Uterus (tissue), 4 donors: Measurements from ENCODE around the gene ID1. TPM values are rescaled to one million over a fixed set of nuclear protein-coding genes. Genes with fewer than 3 reads are reported as not detected.

Experiments used
- DNase-seq, 2 donors: peaks; one replicate each; pipeline ENCODE4 v3.0.0-alpha.2; 2019 to 2020
- H3K27ac ChIP-seq, 2 donors: fragments of 200-600 bp; sonication (generic); 1 replicate in 1 of 2; 2 replicates in 1 of 2; pipeline ENCODE4 v1.5.1; 2016 to 2018
- H3K27me3 ChIP-seq, 2 donors: fragments of 200-600 bp; sonication (generic); one replicate each; pipeline ENCODE4 v1.5.1; 2018 to 2019; ENCODE audit warnings: control low read depth in 1 of 2
- H3K36me3 ChIP-seq, 2 donors: fragments of 200-600 bp; sonication (generic); one replicate each; pipeline ENCODE4 v1.5.1; 2019; ENCODE audit warnings: control low read depth in 1 of 2
- H3K4me1 ChIP-seq, 2 donors: fragments of 200-600 bp; sonication (generic); one replicate each; pipeline ENCODE4 v1.5.1; 2018 to 2019; ENCODE audit warnings: control low read depth in 1 of 2
- H3K4me3 ChIP-seq, 2 donors: fragments of 200-600 bp; sonication (generic); 1 replicate in 1 of 2; 2 replicates in 1 of 2; pipeline ENCODE4 v1.5.1; 2018 to 2019; ENCODE audit warnings: mild to moderate bottlenecking in 1 of 2
- H3K9me3 ChIP-seq, 2 donors: fragments of 200-600 bp; sonication (generic); one replicate each; pipeline ENCODE4 v1.5.1; 2019; ENCODE audit warnings: control low read depth in 1 of 2
- CTCF ChIP-seq, 4 experiments: fragments of 200-600 bp in 2 of 4; fragments of 450-650 bp in 2 of 4; sonication (generic) in 2 of 4; IDR thresholded peaks; one replicate each; pipeline ENCODE4 v1.5.1; 2016 to 2019; ENCODE audit warnings: antibody characterized with exemption in 4 of 4, mild to moderate bottlenecking in 2 of 4, moderate library complexity in 1 of 4
- POLR2A ChIP-seq, 2 donors: fragments of 450-650 bp; IDR thresholded peaks; one replicate each; pipeline ENCODE4 v1.6.1; 2016; ENCODE audit warnings: antibody characterized with exemption in 2 of 2, mild to moderate bottlenecking in 1 of 2, moderate library complexity in 1 of 2
- intact Hi-C: fragments of 100-400 bp; cut with DNase I; formaldehyde crosslinking; loops from one replicate; pipeline ENCODE4 v1.15.1; 2023; ENCODE audit warnings: low total_unique reads
- total RNA-seq, 4 donors: library from RNA; depleted of rRNA in 3 of 4; stranded (reverse); fragments of >200 nt in 3 of 4; gene quantifications; one replicate each; pipeline versions ENCODE4 v1.1.0 to v1.2.4, GENCODE V29; 2014 to 2023
- donor health status: DM: yes; HTN: yes; CAD: no.

Gene ID1
- total RNA-seq, 4 donors from 2014 or later, result 364 to 646 (median 505) TPM

GRCh38 chr20:31567380-31567720 lies 37.7 kb upstream of the ID1 start:
- DNase-seq, result no peak
- Histone ChIP-seq H3K27ac (no peak overlapping the region), H3K27me3 (no peaks in the 10 kb centered on the region), H3K4me1 (peaks cover 0 to 2% of the 10 kb centered on the region in 2 donors), H3K9me3 (no peaks in the 10 kb centered on the region), H3K4me3 (no peak overlapping the region), H3K36me3 (no peaks in the 10 kb centered on the region)
- intact Hi-C loops, result loop anchor here (5.0 kb wide), 1 partner anchor 45 kb away; no protein-coding TSS in a partner anchor
- TF ChIP-seq POLR2A (IDR thresholded peaks at IDR 0.05), result no peak
- no peak for TF ChIP-seq CTCF (IDR thresholded peaks at IDR 0.05)

GRCh38 chr20:31568041-31568731 lies 36.9 kb upstream of the ID1 start:
- DNase-seq, result no peak
- TF ChIP-seq CTCF (IDR thresholded peaks at IDR 0.05) (no peak), POLR2A (IDR thresholded peaks at IDR 0.05) (no peak)
- H3K4me3 ChIP-seq, result no peak overlapping the region
- H3K27me3 ChIP-seq, result no peaks in the 10 kb centered on the region
- no peaks in the 10 kb centered on the region for H3K9me3 ChIP-seq
- peaks cover 0 to 3% of the 10 kb centered on the region in 2 donors for H3K4me1 ChIP-seq
- H3K36me3 ChIP-seq, result no peaks in the 10 kb centered on the region
- H3K27ac ChIP-seq, result no peak overlapping the region
- intact Hi-C loops, result loop anchor here (5.0 kb wide), 1 partner anchor 44 kb away; no protein-coding TSS in a partner anchor

- no peak for DNase-seq
- H3K27me3 ChIP-seq, result no peaks in the 10 kb centered on the region
- H3K27ac ChIP-seq, result peak overlapping the region; percentile 18 to 68
- TF ChIP-seq CTCF (IDR thresholded peaks at IDR 0.05) (no peak), POLR2A (IDR thresholded peaks at IDR 0.05) (no peak)
- intact Hi-C loops, result loop anchor here (5.0 kb wide), 1 partner anchor 44 kb away; no protein-coding TSS in a partner anchor
- no peaks in the 10 kb centered on the region for H3K36me3 ChIP-seq
- H3K4me1 ChIP-seq, result peaks cover 0 to 3% of the 10 kb centered on the region in 2 donors
- no peak overlapping the region for H3K4me3 ChIP-seq
- H3K9me3 ChIP-seq, result no peaks in the 10 kb centered on the region
These were observed 36.3 kb upstream of the ID1 start for GRCh38 chr20:31568773-31569162.

GRCh38 chr20:31569163-31570020 lies 35.7 kb upstream of the ID1 start:
- H3K4me1 ChIP-seq, result peaks cover 0 to 3% of the 10 kb centered on the region in 2 donors

More at GRCh38 chr20:31569163-31570020, 35.7 kb upstream of the ID1 start:
- Histone ChIP-seq H3K9me3 (no peaks in the 10 kb centered on the region), H3K36me3 (no peaks in the 10 kb centered on the region), H3K27ac (peak overlapping the region; percentile 47 to 68), H3K4me3 (no peak overlapping the region), H3K27me3 (no peaks in the 10 kb centered on the region)
- TF ChIP-seq CTCF (IDR thresholded peaks at IDR 0.05) (peak; percentile 73 to 78 (median 76)), POLR2A (IDR thresholded peaks at IDR 0.05) (no peak)
- peak; percentile 59 to 62 for DNase-seq
- intact Hi-C loops, result loop anchor here (5.0 kb wide), 1 partner anchor 43 kb away; no protein-coding TSS in a partner anchor
